Cardiac muscle cell (in vitro differentiated cells and primary cell): ENCODE measurements around the gene MRGPRX2. TPM values are rescaled to one million over a fixed set of nuclear protein-coding genes. Genes with fewer than 3 reads are reported as not detected.
A peak's percentile ranks its signal among the peaks of the same experiment; 100 is the strongest.

Experiments
- DNase-seq, 2 donors: peaks; one replicate each; pipeline versions ENCODE4 v3.0.0 to v3.0.0-alpha.2; 2010 to 2017; ENCODE audit warnings: low read depth in 1 of 2, low spot score in 1 of 2
- H3K27ac ChIP-seq: fragments of 200-600 bp; sonication (generic); 2 replicates; pipeline ENCODE4 v1.5.1; 2016
- H3K27me3 ChIP-seq: fragments of 200-600 bp; sonication (generic); 2 replicates; pipeline ENCODE4 v1.6.0; 2016; ENCODE audit warnings: control low read depth
- H3K36me3 ChIP-seq: fragments of 200-600 bp; sonication (generic); 2 replicates; pipeline ENCODE4 v1.5.1; 2016; ENCODE audit warnings: control low read depth
- H3K4me1 ChIP-seq: fragments of 200-600 bp; sonication (generic); 2 replicates; pipeline ENCODE4 v1.8.1; 2017; ENCODE audit warnings: low read depth, mild to moderate bottlenecking, mixed run types
- H3K4me3 ChIP-seq: fragments of 200-600 bp; sonication (generic); 2 replicates; pipeline ENCODE4 v1.5.1; 2016; ENCODE audit warnings: mild to moderate bottlenecking
- H3K9me3 ChIP-seq: fragments of 200-600 bp; sonication (generic); 2 replicates; pipeline ENCODE4 v1.5.1; 2017; ENCODE audit warnings: low read depth, mild to moderate bottlenecking, control low read depth
- CTCF ChIP-seq: IDR thresholded peaks from 2 replicates; pipeline ENCODE4 v1.5.1; 2012; ENCODE audit warnings: low read depth, mild to moderate bottlenecking, low read length
- polyA plus RNA-seq: library from polyadenylated mRNA; unstranded; fragments of >200 nt; fragmentation: Nextera tagmentation; extraction: Ambion mirVana; gene quantifications from 2 replicates; pipeline ENCODE4 v1.2.1, GENCODE V29; 2016
- total RNA-seq: library from RNA; depleted of rRNA; stranded (reverse); fragments of >200 nt; gene quantifications from 2 replicates; pipeline ENCODE4 v1.2.3, GENCODE V29; 2016

The MRGPRX2 gene
- total and polyA plus RNA-seq, 2 experiments from 2014 or later, result not detected

- Histone ChIP-seq H3K4me1 (peaks cover 11% of the 10 kb centered on the region), H3K36me3 (no peaks in the 10 kb centered on the region), H3K27me3 (peaks cover 50% of the 10 kb centered on the region), H3K9me3 (no peaks in the 10 kb centered on the region), H3K4me3 (no peak overlapping the region), H3K27ac (peak overlapping the region; percentile 29)
- peak; percentile 10 to 77 for DNase-seq
- TF ChIP-seq CTCF, result no peak
These were observed 34.8 kb downstream of the MRGPRX2 start for GRCh38 chr11:19025481-19026406.

GRCh38 chr11:19020831-19021230, 39.7 kb downstream of the MRGPRX2 start:
- Histone ChIP-seq H3K9me3 (no peaks in the 10 kb centered on the region), H3K4me1 (peaks cover 6% of the 10 kb centered on the region), H3K27ac (no peak overlapping the region), H3K4me3 (no peak overlapping the region), H3K36me3 (no peaks in the 10 kb centered on the region), H3K27me3 (peaks cover 68% of the 10 kb centered on the region)
- no peak for TF ChIP-seq CTCF
- no peak for DNase-seq

GRCh38 chr11:19018901-19019300, 41.6 kb downstream of the MRGPRX2 start:
- Histone ChIP-seq H3K27me3 (peaks cover 58% of the 10 kb centered on the region), H3K27ac (no peak overlapping the region), H3K4me1 (no peaks in the 10 kb centered on the region), H3K9me3 (no peaks in the 10 kb centered on the region), H3K4me3 (no peak overlapping the region), H3K36me3 (no peaks in the 10 kb centered on the region)
- peak in 1 of 2 donors; percentile 80 for DNase-seq
- TF ChIP-seq CTCF, result no peak

GRCh38 chr11:19013181-19013857, 47.2 kb downstream of the MRGPRX2 start:
- no peaks in the 10 kb centered on the region for H3K4me1 ChIP-seq
- no peaks in the 10 kb centered on the region for H3K36me3 ChIP-seq
- peak; percentile 6 for TF ChIP-seq CTCF
- DNase-seq, result no peak
- H3K4me3 ChIP-seq, result no peak overlapping the region
- H3K27ac ChIP-seq, result no peak overlapping the region
- H3K9me3 ChIP-seq, result no peaks in the 10 kb centered on the region
- peaks cover 20% of the 10 kb centered on the region for H3K27me3 ChIP-seq

GRCh38 chr11:19012636-19013035, 47.9 kb downstream of the MRGPRX2 start:
- DNase-seq, result no peak
- H3K4me1 ChIP-seq, result no peaks in the 10 kb centered on the region
- H3K4me3 ChIP-seq, result no peak overlapping the region
- H3K36me3 ChIP-seq, result no peaks in the 10 kb centered on the region
- H3K27me3 ChIP-seq, result peaks cover 17% of the 10 kb centered on the region
- no peaks in the 10 kb centered on the region for H3K9me3 ChIP-seq
- no peak overlapping the region for H3K27ac ChIP-seq
- TF ChIP-seq CTCF, result no peak

Other genes with a start within 250 kb of the MRGPRX2 start
- not detected in 2 replicates for gene MRGPRX1, start 121.3 kb downstream of the MRGPRX2 start, total RNA-seq
- not detected in 2 replicates for gene MRGPRX1, start 121.3 kb downstream of the MRGPRX2 start, polyA plus RNA-seq
- gene ZDHHC13, start 56.5 kb upstream of the MRGPRX2 start, total RNA-seq, result 8.2 and 10.4 TPM in 2 replicates
- 19.2 and 25.7 TPM in 2 replicates for gene ZDHHC13, start 56.5 kb upstream of the MRGPRX2 start, polyA plus RNA-seq
- gene CSRP3, start 141.3 kb upstream of the MRGPRX2 start, total RNA-seq, result 337 and 592 TPM in 2 replicates
- gene CSRP3, start 141.3 kb upstream of the MRGPRX2 start, polyA plus RNA-seq, result 606 and 869 TPM in 2 replicates
- gene E2F8, start 180.2 kb upstream of the MRGPRX2 start, total RNA-seq, result 5.2 and 11.2 TPM in 2 replicates
- gene E2F8, start 180.2 kb upstream of the MRGPRX2 start, polyA plus RNA-seq, result 5.8 and 9.6 TPM in 2 replicates